ENCODE data around the gene TPGS2. TPM values are rescaled to one million over a fixed set of nuclear protein-coding genes. Genes with fewer than 3 reads are reported as not detected.

Gene TPGS2
- 82.6 to 97.8 TPM (median 89.1 TPM) in 5 replicates for total RNA-seq (2022; extraction: Qiagen RNA extraction)

GRCh38 chr18:36828630-36829361, at the start of gene TPGS2, which contains the start of gene KIAA1328:
Gene TPGS2, minus strand, starts transcription at chr18:36829002. Its CDS starts 235 bp downstream, at chr18:36828767.
Gene KIAA1328, plus strand, starts transcription at chr18:36829127. Its CDS starts 12 bp downstream, at chr18:36829139.

Other genes with a start within 250 kb of the TPGS2 start
- gene KIAA1328, start 125 bp upstream of the TPGS2 start, total RNA-seq (2022; extraction: Qiagen RNA extraction) = 1.0 to 1.9 TPM (median 1.4 TPM) in 5 replicates